Neural progenitor cell (in vitro differentiated cells): ENCODE measurements around the gene ZC2HC1C.

ENCODE experiments used
- EZH2 ChIP-seq: fragments of 200-600 bp; sonication (generic); IDR thresholded peaks from 2 replicates; pipeline ENCODE4 v1.6.1; 2017; ENCODE audit warnings: antibody characterized with exemption, mild to moderate bottlenecking, moderate library complexity
- TF ChIP-seq, protein P1 (sequence below): fragments of 200-600 bp; sonication (generic); IDR thresholded peaks from 2 replicates; pipeline ENCODE4 v1.5.1; 2017; ENCODE audit warnings: antibody characterized with exemption, mild to moderate bottlenecking

DNA sequence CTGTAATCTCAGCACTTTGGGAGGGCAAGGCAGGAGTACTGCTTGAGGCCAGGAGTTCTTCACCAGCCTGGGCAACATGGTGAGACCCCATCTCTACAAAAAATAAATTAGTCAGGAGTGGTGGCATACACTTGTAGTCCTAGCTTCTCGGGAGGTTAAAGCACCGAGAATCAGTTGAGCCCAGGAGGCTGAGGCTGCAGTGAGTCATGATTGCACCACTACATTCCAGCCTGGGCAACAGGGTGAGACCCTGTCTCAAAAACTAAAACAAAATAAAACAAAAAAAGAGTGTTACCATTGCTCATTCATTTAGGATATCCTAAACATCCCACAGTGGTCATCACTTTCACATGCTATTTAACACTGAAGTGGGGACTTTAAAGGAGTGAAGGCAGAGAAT, 49.6 kb downstream of the ZC2HC1C start:
- TF ChIP-seq, protein P1, sequence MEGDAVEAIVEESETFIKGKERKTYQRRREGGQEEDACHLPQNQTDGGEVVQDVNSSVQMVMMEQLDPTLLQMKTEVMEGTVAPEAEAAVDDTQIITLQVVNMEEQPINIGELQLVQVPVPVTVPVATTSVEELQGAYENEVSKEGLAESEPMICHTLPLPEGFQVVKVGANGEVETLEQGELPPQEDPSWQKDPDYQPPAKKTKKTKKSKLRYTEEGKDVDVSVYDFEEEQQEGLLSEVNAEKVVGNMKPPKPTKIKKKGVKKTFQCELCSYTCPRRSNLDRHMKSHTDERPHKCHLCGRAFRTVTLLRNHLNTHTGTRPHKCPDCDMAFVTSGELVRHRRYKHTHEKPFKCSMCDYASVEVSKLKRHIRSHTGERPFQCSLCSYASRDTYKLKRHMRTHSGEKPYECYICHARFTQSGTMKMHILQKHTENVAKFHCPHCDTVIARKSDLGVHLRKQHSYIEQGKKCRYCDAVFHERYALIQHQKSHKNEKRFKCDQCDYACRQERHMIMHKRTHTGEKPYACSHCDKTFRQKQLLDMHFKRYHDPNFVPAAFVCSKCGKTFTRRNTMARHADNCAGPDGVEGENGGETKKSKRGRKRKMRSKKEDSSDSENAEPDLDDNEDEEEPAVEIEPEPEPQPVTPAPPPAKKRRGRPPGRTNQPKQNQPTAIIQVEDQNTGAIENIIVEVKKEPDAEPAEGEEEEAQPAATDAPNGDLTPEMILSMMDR, result no peak
- no peak for TF ChIP-seq EZH2
